H9 (cell line): Measurements from ENCODE around the gene OPN4. TPM values are rescaled to one million over a fixed set of nuclear protein-coding genes. Genes with fewer than 3 reads are reported as not detected.
A peak's percentile ranks its signal among the peaks of the same experiment; 100 is the strongest.

Experiments used
- DNase-seq: peaks from one replicate; pipeline ENCODE4 v3.0.0-alpha.2; 2017
- H2AFZ ChIP-seq: one replicate; pipeline ENCODE4 v1.6.1; 2013; ENCODE audit warnings: mild to moderate bottlenecking, low read length, control low read depth, moderate library complexity
- H2AK5ac ChIP-seq: 2 replicates; pipeline ENCODE4 v1.6.1; 2013; ENCODE audit warnings: low read length, control low read depth, mixed read lengths; ENCODE audit not compliant: insufficient read length
- H2BK120ac ChIP-seq: one replicate; pipeline ENCODE4 v1.6.1; 2013; ENCODE audit warnings: low read depth, mild to moderate bottlenecking, low read length, control low read depth, inconsistent platforms; ENCODE audit not compliant: poor library complexity, severe bottlenecking
- H2BK12ac ChIP-seq: 2 replicates; pipeline ENCODE4 v1.6.1; 2013; ENCODE audit warnings: low read length, control low read depth, mixed read lengths, low read depth; ENCODE audit not compliant: insufficient read length
- H2BK15ac ChIP-seq: 2 replicates; pipeline ENCODE4 v1.6.1; 2013; ENCODE audit warnings: low read depth, low read length, control low read depth
- H2BK20ac ChIP-seq: one replicate; pipeline ENCODE4 v1.6.1; 2013; ENCODE audit warnings: low read depth, mild to moderate bottlenecking, low read length, control low read depth, inconsistent platforms; ENCODE audit not compliant: poor library complexity, severe bottlenecking
- H2BK5ac ChIP-seq: 2 replicates; pipeline ENCODE4 v1.6.1; 2013; ENCODE audit warnings: low read length, control low read depth, mixed read lengths; ENCODE audit not compliant: insufficient read length
- H3K14ac ChIP-seq: 2 replicates; pipeline ENCODE4 v1.6.1; 2013; ENCODE audit warnings: low read length, control low read depth; ENCODE audit not compliant: insufficient read depth
- H3K18ac ChIP-seq: 2 replicates; pipeline ENCODE4 v1.6.1; 2013; ENCODE audit warnings: low read depth, mild to moderate bottlenecking, mixed read lengths, low read length, control low read depth; ENCODE audit not compliant: insufficient read length
- H3K23ac ChIP-seq: 2 replicates; pipeline ENCODE4 v1.6.1; 2013; ENCODE audit warnings: low read length, control low read depth, mixed read lengths, low read depth; ENCODE audit not compliant: insufficient read length
- H3K23me2 ChIP-seq: 2 replicates; pipeline ENCODE4 v1.6.1; 2013; ENCODE audit warnings: low read depth, mild to moderate bottlenecking, mixed read lengths, low read length, control low read depth; ENCODE audit not compliant: insufficient read length, poor library complexity, severe bottlenecking
- H3K27ac ChIP-seq: 2 replicates; pipeline ENCODE4 v1.5.1; 2013; ENCODE audit warnings: low read length, control low read depth, mixed read lengths, low read depth; ENCODE audit not compliant: insufficient read length
- H3K27me3 ChIP-seq: 2 replicates; pipeline ENCODE4 v1.6.1; 2013; ENCODE audit warnings: low read length, control low read depth, inconsistent platforms; ENCODE audit not compliant: insufficient read depth
- H3K4ac ChIP-seq: 2 replicates; pipeline ENCODE4 v1.6.1; 2013; ENCODE audit warnings: low read depth, mild to moderate bottlenecking, control low read depth, inconsistent platforms, low read length, moderate library complexity
- H3K4me1 ChIP-seq: 2 replicates; pipeline ENCODE4 v1.6.1; 2013; ENCODE audit warnings: low read length, control low read depth, inconsistent platforms; ENCODE audit not compliant: insufficient read depth
- H3K4me2 ChIP-seq: 2 replicates; pipeline ENCODE4 v1.6.1; 2013; ENCODE audit warnings: low read length, control low read depth, mixed read lengths; ENCODE audit not compliant: insufficient read length, insufficient read depth
- H3K56ac ChIP-seq: 2 replicates; pipeline ENCODE4 v1.6.1; 2013; ENCODE audit warnings: low read depth, mild to moderate bottlenecking, mixed read lengths, low read length, control low read depth; ENCODE audit not compliant: insufficient read length
- H3K79me1 ChIP-seq: 2 replicates; pipeline ENCODE4 v1.6.1; 2013; ENCODE audit warnings: low read depth, mild to moderate bottlenecking, moderate library complexity, low read length, control low read depth, inconsistent platforms; ENCODE audit not compliant: insufficient read depth, poor library complexity, severe bottlenecking
- H3K79me2 ChIP-seq: 2 replicates; pipeline ENCODE4 v1.6.1; 2013; ENCODE audit warnings: low read length, control low read depth, inconsistent platforms; ENCODE audit not compliant: insufficient read depth
- H3K9ac ChIP-seq: 2 replicates; pipeline ENCODE4 v1.6.1; 2013; ENCODE audit warnings: low read length, control low read depth, mixed read lengths; ENCODE audit not compliant: insufficient read length; ENCODE audit errors: extremely low read depth
- H3K9me3 ChIP-seq: one replicate; pipeline ENCODE4 v1.6.1; 2013; ENCODE audit warnings: low read depth, low read length, inconsistent platforms; ENCODE audit not compliant: control insufficient read depth
- H3T11ph ChIP-seq: one replicate; pipeline ENCODE4 v1.6.1; 2013; ENCODE audit warnings: mild to moderate bottlenecking, low read length, control low read depth, inconsistent platforms
- H4K20me1 ChIP-seq: one replicate; pipeline ENCODE4 v1.6.1; 2013; ENCODE audit not compliant: control insufficient read depth, insufficient read length, insufficient read depth
- H4K5ac ChIP-seq: 2 replicates; pipeline ENCODE4 v1.6.1; 2013; ENCODE audit warnings: low read depth, mild to moderate bottlenecking, mixed read lengths, low read length, control low read depth; ENCODE audit not compliant: insufficient read length
- H4K8ac ChIP-seq: replicated peaks from 2 replicates; pipeline ENCODE4 v1.6.1; 2013; ENCODE audit warnings: low read length, control low read depth, mixed read lengths, low read depth; ENCODE audit not compliant: insufficient read length
- H4K91ac ChIP-seq: 2 replicates; pipeline ENCODE4 v1.6.1; 2013; ENCODE audit warnings: low read depth, mild to moderate bottlenecking, moderate library complexity, mixed read lengths, low read length, control low read depth; ENCODE audit not compliant: insufficient read length
- H3K27ac Mint-ChIP-seq, 3 experiments: 2 replicates in 2 of 3; 3 replicates in 1 of 3; pipeline ENCODE4 v1.8.0; 2020 to 2021; ENCODE audit warnings: mixed read lengths in 3 of 3, mild to moderate bottlenecking in 1 of 3, moderate library complexity in 1 of 3
- H3K27me3 Mint-ChIP-seq: 2 replicates; pipeline ENCODE4 v1.8.0; 2021; ENCODE audit warnings: low read depth, mild to moderate bottlenecking, moderate library complexity, mixed read lengths
- H3K36me3 Mint-ChIP-seq, 3 experiments: 2 replicates in 2 of 3; 3 replicates in 1 of 3; pipeline ENCODE4 v1.8.0; 2020 to 2021; ENCODE audit warnings: low read depth in 3 of 3, mixed read lengths in 3 of 3; ENCODE audit not compliant: insufficient read depth in 1 of 3
- H3K4me1 Mint-ChIP-seq, 2 experiments: 2 replicates each; pipeline ENCODE4 v1.8.0; 2020; ENCODE audit warnings: mixed read lengths in 2 of 2
- H3K4me3 Mint-ChIP-seq, 2 experiments: 2 replicates in 1 of 2; 3 replicates in 1 of 2; pipeline ENCODE4 v1.8.0; 2020 to 2021; ENCODE audit warnings: mild to moderate bottlenecking in 2 of 2, mixed read lengths in 2 of 2, moderate library complexity in 1 of 2
- H3K9me3 Mint-ChIP-seq, 2 experiments: 2 replicates in 1 of 2; 3 replicates in 1 of 2; pipeline ENCODE4 v1.8.0; 2020; ENCODE audit warnings: mild to moderate bottlenecking in 2 of 2, mixed read lengths in 2 of 2, moderate library complexity in 1 of 2
- CTCF ChIP-seq: fragments of 200-600 bp; sonication (generic); conservative IDR thresholded peaks from 3 replicates; pipeline ENCODE4 v1.8.0; 2021; ENCODE audit warnings: antibody characterized with exemption, mild to moderate bottlenecking
- WGBS: extraction: QIAGEN DNeasy Blood & Tissue Kit; methylation state at CpG from one replicate; pipeline ENCODE4 v1.1.7; 2013; ENCODE audit warnings: missing lambda C conversion rate, low lambda C conversion rate, mixed read lengths; ENCODE audit not compliant: insufficient read length; ENCODE audit errors: extremely low coverage; 5-methylcytosine and 5-hydroxymethylcytosine counted together
- total RNA-seq: library from RNA; stranded (reverse); gene quantifications from 2 replicates; pipeline ENCODE4 v1.2.1, GENCODE V29; 2021

The OPN4 gene
- total RNA-seq, 1 experiment from 2014 or later = not detected

- H3K23ac ChIP-seq = no peak overlapping the region
- no peak overlapping the region for H2BK20ac ChIP-seq
- no peak overlapping the region for H3K18ac ChIP-seq
- H2BK120ac ChIP-seq = no peak overlapping the region
- no peak overlapping the region for H2BK5ac ChIP-seq
- no peaks in the 10 kb centered on the region for H3K27me3 ChIP-seq
- no peak overlapping the region for H4K5ac ChIP-seq
- no peak overlapping the region for H3T11ph ChIP-seq
- H2AK5ac ChIP-seq = no peak overlapping the region
- no peak overlapping the region for H2AFZ ChIP-seq
- TF ChIP-seq CTCF = no peak
- H3K27ac ChIP-seq = no peak overlapping the region
- H3K79me2 ChIP-seq = no peaks in the 10 kb centered on the region
- no peak overlapping the region for H4K8ac ChIP-seq
- H3K9me3 ChIP-seq = no peaks in the 10 kb centered on the region
- H2BK12ac ChIP-seq = no peak overlapping the region
- no peaks in the 10 kb centered on the region; the same call in 1 of the 2 replicates for H3K4me1 ChIP-seq
- H3K23me2 ChIP-seq = no peaks in the 10 kb centered on the region
- Mint-ChIP-seq H3K9me3 (no peaks in the 10 kb centered on the region), H3K4me1 (peaks cover 40 to 59% of the 10 kb centered on the region in 2 experiments), H3K27me3 (no peaks in the 10 kb centered on the region), H3K4me3 (no peak overlapping the region), H3K36me3 (no peaks in the 10 kb centered on the region), H3K27ac (peak overlapping the region in 1 of 3 experiments; percentile 44; a peak in 1 of 7 replicates)
- no peak overlapping the region for H2BK15ac ChIP-seq
- no peak for DNase-seq
- no peak overlapping the region for H3K4ac ChIP-seq
- no peaks in the 10 kb centered on the region for H4K20me1 ChIP-seq
- H3K14ac ChIP-seq = no peak overlapping the region
- no peak overlapping the region for H3K56ac ChIP-seq
- no peak overlapping the region for H3K4me2 ChIP-seq
- H3K9ac ChIP-seq = no peak overlapping the region
- H3K79me1 ChIP-seq = no peaks in the 10 kb centered on the region
- no peak overlapping the region for H4K91ac ChIP-seq
- WGBS = no CpG with 5 or more reads among the region's 8 CpGs
Measured at GRCh38 chr10:86670876-86671275, 16.5 kb downstream of the OPN4 start.
